ENCODE measurements around the gene LRMDA.

The LRMDA gene

DNA sequence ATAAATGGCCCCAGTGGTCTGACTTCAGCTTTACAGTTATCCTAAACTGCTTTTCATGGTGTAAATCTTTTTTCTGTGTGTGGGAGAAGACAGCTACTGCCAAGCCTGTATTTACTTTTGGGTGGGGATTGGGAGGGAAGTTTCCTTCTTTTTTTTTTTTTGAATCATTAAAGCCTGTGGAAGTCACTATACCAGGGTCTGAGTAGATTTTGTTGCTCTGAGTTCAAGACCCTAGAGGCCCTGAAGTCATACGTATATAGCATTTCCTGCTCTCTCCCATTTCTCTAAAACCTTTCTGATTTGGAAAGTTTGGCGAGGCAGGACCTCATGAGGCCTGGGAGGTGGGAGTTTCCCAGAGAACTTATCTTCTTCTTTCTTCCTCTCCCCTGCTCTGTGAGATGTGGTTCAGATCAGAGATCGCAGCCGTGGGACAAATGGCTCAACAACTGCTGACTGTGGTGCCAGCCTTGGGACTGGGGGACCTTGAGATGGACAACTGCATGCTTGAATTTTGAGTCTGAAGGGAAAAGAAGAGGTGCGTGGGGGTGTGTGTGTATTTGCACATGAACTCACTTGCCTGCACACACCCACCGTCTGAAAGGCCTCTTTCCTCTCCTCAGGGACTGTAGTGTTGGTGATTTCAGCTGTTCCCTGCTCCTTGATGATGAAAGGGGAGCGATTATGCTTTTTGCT, 18.1 kb downstream of the LRMDA start:
- no peak for DNase-seq (ENCODE audit: low read depth)

DNA sequence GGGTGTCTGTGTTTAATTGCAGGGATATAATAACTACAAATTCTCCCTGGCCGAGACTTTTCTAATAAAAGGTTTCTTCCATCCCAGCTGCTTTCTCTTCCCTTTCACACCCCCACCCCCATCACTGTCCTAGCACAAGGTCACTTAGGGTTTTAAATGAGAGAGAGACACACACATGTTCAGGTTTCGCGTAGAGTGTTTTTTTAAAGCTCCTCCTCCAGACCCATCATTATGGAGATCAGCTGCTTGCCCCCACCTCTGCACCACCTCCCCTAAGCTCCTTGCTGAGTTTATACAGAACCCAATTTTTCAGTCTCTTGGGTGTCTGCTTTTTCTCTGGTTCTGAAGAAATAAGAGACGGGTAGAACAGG, 18.6 kb downstream of the LRMDA start:
- no peak for DNase-seq (ENCODE audit: low read depth)

DNA sequence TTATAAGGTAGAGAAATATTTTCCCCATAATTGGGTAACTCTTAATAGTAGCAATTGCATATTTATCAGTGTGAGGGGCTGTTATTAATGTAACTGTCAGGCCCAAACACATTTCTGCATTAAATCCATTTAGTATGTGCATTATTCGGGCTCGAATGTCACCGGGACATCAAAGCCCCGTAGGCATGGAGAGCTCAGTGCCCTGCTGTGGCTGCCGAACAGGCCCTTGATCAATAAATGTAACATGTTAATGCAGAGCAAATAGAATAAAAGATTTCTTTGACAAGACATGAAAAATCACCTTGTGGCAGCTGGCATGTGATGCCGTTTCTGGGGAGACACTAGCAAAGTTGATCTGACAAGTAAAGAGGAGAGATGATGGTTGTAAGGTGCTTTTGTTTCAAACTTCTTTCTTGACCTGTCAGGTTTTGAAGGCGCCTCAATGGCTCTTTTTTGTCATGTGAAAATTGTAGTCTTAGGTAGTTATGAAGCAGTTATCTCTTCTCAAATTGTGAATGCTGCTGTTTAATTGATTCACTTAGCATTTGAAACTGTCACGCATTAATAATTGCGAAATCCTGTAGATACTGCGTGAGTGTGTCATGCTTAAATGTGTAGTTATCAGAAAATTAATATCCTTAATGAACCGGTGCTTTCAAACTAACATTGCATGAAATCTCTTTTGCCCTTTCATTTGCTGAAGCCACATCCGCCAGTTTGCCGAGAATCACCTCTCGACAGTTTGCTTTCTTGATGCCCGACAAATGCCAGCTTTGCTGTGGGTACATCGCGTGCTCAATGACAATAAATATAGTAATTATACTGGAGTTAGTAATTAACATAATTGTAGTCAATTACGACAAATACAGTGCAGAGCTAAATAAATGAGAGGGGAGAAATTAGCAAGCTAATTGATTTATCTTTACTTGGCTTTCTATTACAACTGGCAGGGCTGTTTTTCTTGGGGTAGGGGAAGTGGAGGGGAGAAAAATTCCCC, 19.5 kb downstream of the LRMDA start:
- DNase-seq (ENCODE audit: low read depth), result no peak

DNA sequence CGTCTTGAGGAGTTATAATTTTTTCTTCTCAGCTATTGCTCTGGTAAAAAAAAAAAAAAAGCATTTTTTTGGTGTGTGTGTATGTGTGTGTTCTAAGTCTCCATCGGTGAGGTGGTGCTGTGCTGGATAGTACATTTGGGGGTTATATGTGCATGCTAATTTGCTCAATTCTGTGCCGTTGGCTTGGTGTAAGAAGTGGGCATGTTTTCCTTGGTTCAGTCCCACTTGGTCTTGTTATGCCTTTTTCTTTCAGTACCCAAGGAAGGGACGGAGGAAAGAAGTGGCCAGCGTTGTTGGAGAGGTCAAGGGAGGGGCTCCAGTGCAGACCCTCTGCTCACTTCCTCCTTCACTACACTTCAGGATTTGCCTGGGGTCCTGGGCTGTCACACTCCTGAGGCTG, 20.4 kb downstream of the LRMDA start:
- no peak for DNase-seq (ENCODE audit: low read depth)

DNA sequence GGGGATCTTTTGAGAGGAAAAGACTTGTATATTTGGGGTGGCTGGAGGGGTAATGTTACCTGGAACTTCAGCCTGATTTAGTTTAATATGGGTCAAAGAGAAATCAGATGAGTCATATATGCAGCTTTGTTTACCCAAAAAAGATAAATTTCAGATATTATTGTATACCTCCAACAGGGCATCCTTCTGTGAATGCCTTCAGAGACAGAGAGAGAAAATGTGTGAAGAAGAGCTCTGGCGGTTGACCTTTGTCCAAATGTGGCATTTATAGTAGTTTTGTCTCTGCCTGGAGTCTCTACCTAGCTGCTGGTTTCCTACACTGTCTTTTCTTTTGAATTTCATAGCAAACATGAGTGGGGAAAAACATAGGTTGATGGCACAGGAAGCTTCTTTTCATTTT, 21.6 kb downstream of the LRMDA start:
- no peak for DNase-seq (ENCODE audit: low read depth)

DNA sequence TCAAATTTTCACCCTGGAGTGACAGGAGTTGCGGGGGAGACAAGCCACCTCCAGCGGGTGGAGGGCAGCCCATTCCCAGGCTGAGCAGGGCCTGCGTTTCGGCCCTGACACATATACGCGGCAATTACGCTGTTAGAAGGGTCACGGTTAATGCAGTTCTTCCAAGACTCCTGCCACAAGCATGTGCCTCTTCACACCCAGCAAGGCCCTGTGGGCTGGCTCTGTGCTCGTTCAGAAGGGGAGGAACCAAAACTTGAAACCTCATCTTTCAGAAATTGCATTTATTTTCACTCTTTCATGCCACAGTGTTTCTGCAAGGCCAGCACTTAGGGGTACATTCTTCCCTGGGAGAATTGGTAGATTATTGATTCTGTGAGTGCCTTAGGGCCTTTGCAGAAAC, 24.7 kb downstream of the LRMDA start:
- DNase-seq (ENCODE audit: low read depth), result no peak

DNA sequence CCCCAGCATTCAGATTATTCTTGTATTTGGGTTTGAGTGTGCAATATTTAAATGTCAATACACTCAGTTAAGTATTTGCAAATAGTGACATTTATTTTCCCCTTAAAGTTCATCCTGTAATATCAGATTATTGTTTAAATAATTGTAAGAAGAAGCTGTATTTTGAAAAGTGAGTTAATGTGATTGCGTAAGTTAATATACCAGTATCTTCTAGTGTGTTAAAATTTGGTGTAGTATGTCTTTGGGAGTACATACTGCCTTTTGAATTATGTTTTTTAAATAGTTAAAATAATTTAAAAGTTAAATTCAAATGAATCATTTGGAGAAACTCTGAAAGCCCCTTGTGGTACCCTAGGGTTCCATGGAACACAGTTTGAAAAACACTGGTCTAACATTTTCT, 28.6 kb downstream of the LRMDA start:
- no peak for DNase-seq (ENCODE audit: low read depth)

DNA sequence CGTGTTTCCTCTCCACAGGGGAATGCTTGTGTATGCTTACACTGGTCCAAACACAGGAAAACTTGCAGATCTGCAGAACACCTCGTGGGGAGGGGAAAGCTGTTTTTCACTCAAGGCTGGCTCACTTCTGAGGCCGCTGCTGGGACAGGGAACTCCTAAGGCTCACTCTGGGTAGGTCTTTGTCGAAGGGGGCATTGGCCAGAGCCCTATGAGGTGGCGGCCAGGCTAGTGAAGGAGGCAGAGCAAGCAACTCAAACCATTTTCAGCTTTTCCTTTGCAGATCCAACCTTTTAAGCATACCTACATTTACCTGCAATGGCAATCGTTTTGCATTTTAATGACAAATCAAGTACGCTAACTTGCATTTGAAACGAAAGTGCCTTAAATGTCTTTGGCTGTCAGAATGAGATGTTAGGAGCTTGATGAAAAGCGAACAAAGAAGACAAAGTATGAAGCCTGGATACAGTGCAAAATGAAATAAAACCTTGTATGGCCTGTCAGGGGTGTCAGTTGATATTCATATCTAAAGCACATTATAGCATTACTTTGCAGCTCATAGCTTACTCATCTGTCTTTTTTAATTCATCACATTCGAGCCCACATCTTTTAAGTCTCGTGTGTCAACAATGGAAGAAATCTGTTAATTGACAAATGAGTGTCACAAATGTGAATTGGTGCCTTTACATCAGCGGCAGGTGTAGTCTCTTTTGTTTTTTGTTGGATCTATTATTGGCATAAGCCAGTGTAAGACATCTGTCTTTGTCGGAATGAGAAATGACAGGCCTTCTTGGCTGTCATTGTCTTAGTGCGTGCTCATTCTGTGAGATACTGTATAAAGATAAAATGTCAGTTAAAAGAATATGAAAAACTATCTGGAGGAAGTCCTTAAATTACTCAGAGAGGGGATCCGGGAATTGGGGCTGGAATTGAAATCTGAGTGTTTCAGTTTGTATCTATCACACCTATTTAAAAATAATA, 30.5 kb downstream of the LRMDA start:
- no peak for DNase-seq (ENCODE audit: low read depth)

DNA sequence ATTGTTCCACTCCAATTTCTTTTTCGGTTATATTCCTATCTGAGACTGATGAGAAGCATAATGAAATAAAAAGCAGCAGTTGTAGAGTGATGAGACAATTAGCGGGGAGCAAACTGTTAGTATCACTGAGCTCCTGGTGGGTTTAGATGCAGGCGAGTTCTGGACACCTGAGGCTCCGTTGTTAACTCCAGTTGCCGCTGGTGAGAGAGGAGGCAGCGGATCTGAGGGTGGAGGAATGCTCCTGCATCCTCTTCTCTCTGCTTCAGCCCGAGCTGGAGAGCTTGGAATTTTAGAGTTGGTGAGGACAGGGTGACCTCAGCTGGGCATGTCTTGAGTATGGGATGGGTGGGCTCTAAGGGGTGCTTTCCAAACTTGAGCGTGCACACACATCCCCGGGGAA, 31.4 kb downstream of the LRMDA start:
- no peak for DNase-seq (ENCODE audit: low read depth)

DNA sequence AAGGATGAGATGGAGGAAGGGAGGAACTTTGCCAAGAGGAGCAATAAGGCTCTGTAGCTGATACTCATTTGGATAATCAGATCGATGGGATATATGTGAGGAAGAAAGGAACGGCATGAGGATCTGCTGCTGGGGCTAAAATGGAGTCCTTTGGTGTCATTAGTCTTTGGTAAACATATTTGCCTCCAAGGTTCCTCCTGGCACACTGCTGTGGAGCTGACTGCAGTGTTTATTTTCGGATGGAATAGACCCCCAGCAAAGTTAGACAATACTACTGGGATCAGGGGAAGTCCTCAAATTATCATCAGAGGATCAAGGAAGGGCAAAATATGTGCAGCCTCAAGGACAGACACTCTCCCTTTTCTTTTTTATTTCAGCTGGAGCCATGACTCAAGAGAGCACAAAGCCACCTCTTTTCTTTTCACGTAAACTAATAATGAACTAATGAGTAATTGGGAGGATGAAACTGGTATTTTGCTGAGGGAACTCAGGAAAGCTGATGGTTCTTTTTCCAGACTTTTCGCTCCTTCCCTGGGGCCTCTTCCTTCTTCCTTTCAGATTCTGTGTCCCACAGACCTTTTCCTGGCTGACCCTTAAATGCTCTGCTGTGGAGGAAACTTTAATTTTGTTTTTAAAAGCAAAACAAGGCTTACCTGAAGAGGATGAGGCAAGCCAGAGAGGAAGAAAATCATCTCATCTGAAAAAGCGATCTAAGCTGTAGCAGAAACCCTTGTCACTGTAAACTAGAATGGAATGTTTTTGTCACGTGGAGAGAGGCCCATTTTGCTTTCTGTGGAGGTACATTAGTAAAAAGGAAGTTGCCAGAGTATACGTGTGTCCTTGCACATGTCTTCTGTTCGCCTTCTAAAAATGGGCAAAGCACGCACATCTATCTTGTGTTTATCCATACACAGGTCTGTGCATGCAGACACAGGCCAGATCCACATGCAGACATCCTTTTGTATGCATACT, 33.3 kb downstream of the LRMDA start:
- DNase-seq (ENCODE audit: low read depth), result no peak

DNA sequence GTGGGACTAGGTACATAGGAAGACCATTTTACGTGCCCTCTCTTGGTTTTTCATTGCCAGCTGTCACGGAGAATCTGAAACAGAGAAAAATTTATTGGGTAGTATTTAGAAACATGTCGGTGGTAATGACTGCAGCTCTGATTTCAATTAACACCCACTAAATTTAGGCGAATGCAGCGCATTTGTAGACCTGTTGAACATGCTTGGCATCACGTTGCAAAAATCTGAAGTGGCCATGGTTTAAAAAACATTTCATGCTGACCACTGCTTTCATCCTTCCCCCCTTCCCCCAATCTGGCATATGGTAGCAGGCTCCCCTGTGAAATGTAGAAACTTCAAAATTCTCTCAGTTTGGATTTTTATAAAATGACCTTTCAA, 34.0 kb downstream of the LRMDA start:
- DNase-seq (ENCODE audit: low read depth), result no peak

DNA sequence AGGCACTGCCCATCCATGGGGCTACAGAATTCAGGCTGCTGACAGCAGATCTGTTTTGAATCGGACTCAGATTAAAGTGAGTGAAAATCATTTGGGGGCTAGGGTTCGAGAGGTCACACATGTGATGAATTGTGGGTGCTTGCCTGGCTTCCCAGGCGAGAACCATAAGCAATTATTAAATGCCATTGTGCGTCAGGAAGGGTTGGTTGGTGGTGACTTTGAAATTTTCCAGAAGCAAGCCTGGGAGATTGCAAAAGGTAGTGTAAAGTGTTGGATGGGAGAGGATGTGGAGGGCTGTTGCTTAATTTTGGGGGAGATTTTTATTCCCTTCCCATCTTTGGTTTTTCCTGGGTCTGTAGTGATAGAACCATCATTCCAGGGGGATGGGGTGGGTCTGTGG, 34.6 kb downstream of the LRMDA start:
- DNase-seq (ENCODE audit: low read depth), result no peak

DNA sequence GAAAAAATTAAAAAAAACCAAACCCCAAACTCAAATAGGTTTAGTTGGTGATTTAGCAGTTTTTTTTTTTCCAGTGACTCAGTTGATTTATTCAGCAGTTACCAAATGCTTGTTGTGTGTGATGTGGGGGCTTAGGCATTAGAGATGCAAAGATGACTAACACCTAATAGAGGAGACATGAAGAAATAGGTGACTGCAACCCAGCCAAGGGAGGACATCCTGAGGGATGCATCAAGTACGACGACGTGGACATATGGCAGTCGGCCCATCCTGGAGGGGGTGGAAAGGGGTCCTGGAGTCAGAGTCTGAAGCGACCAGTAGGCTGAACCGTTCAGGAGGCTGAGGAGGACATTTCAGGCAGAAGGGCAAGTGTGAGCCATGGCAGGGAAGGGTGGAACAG, 35.5 kb downstream of the LRMDA start:
- DNase-seq (ENCODE audit: low read depth), result no peak

DNA sequence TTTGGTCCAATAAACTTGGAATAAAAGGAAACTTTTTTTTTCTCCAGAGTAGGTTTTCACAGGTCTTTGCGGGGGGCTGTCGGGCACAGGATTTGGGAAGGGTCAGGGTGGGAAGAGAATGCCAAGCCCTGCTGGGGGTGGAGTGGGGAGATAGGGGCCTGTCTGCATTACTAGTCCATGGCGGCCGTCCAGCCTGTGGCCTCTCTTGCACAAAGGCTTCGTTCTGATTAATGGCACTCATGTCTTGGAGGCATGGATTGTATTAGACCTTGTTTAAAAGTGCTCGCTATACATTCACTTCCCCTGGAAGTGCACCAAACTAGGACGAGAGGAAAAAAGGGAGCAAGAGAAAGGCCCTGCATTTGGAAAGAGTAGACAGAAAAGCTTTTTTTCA, 37.2 kb downstream of the LRMDA start:
- DNase-seq (ENCODE audit: low read depth), result no peak

DNA sequence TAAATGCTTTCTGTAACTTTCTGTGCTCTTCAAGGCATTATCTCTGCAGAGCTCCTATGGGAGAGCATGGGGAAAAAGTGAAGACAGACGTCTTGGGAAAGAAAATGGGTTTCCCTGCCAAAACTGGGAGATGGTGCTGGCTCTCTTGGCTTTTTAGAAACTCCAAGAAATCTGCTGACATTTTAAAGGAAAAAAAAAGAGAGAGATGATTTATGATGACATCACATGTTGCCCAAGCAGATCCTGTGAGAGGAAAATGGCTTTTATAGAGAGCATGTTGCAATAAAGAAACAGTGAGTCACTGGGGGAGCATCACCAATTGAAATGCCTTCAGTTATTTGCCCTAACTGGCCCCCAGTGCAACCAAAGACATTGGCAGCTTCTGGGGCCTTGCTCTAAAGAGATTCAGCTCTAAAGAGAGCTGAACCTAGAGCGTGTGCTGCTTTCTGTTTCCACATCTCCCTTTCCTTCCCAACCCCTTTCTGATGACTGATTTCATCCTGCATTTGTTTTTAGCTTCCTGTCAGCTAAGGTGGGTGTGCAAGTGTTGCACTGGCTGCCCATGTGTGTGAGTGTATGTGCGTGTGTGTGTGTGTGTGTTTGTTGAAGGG, 37.7 kb downstream of the LRMDA start:
- no peak for DNase-seq (ENCODE audit: low read depth)

DNA sequence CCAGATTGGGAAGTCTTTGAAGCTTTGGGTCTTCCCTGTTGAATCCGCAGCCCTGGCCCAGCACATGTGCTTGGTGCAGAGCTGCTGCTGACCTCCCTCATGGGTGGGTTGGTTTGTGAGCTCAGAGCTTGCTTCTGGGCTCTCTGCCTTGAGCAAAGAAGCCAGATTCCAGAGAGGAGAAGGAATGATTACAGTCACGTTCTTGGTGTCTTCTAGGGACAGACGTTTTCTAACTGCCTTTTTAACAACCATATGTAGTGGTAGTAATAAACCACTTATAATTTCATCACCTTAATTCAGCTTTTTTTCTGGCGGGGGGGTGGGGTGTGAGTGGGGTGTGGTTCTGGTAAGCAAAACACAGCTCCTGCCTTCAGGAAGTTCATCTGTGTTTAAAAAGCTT, 39.5 kb downstream of the LRMDA start:
- no peak for DNase-seq (ENCODE audit: low read depth)

DNA sequence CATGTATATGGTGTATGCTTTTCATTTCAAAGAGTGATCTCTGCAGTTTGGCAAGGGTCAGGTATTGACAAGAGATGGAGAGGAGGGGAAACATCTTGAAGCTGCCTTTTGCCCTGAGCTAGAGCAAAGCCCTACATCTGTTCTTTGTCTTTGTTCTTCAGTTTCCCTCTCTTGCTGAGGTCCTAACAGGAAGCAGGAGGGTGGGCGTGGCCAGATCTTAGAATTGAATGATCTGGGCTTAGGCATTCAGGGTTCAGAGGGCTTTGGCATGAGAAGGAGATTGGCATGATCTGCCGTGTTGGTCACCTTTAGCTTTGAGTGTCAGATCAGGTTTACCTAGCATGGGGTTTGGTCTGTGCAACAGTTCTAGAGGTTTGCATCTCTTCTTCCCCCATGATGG, 41.3 kb downstream of the LRMDA start:
- no peak for DNase-seq (ENCODE audit: low read depth)

DNA sequence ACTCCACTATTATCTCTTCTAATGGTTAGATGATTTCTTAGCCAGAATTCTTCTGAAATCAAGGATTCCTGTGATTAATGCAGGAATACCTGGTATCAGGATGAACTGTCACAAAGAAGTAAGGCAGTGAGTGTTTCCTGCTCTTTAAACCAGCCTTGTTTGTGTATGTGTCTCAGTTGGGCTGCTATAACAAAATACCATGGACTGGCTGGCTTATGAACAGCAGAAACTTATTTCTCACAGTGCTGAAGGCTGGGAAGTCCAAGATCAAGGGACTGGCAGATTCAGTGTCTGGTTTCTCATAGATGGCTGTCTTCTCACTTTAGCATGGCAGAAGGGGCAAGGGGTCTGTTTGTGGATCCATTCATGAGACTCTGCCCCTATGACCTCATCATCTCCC, 42.7 kb downstream of the LRMDA start:
- no peak for DNase-seq (ENCODE audit: low read depth)

DNA sequence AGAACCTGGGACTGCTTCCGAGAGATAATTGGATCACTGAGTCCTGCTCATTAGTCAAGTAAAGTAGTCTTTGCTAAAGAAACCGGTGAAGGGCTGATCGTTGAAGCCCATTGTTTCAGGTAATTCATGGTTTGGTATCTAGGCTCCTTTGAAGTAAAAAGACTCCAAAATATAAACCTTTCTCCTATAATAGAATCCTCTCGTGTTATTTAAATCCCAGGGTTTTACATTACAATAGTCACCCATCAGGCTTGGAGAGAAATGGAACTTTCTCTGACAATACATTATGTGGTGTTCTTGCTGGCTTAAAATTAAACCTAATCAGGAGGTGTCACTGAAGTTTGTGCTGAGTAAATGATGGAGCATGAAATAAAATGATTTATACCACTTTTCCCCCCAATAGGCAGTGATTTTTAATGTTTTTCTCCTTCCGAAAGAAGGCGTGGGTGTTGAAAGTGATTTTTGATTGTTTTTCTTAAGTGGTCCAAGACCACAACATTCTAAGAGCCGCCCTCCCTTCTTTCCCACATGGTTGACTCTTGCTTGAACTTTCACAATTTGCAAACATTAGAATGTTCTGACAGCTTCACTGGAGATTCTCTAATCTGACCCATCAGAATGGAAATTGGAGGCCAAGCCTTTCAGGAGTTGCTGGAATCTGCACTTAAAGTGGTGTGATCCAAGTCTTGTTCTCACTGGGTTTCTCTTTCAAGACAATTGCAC, 44.2 kb downstream of the LRMDA start:
- no peak for DNase-seq (ENCODE audit: low read depth)

DNA sequence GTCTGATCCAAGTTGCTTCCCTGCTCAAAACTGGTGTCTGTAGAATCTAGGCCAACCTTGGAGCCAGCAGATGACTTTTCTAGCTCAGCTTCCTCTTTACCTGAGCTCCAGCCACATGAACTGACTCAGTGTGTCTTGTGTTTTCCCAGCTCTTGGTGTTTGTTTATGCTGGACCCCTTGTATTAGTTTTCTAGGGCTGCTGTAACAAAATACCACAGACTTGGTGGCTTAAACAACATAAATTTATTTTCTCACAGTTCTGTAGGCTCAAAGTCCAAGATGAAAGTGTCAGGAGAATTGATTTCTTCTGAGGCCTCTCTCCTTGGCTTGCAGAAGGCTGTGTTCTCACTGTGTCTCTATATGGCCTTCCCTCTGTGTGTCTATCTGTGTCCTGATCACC, 45.1 kb downstream of the LRMDA start:
- DNase-seq (ENCODE audit: low read depth), result no peak

Measured in activated T-cell treated with anti-CD3 and anti-CD28 coated beads for 24 hours (primary cell).